Lung (tissue), 12 donors: Measurements from ENCODE around the gene COL6A2. TPM values are rescaled to one million over a fixed set of nuclear protein-coding genes. Genes with fewer than 3 reads are reported as not detected.
A peak's percentile ranks its signal among the peaks of the same experiment; 100 is the strongest.

Source experiments
- ATAC-seq: fragments of 200-7000 bp; cut with Tn5 transposase; one replicate; pipeline ENCODE4 v1.9.1; 2020; ENCODE audit warnings: moderate number of reproducible peaks; ENCODE audit not compliant: insufficient read depth, low FRiP score
- DNase-seq, 3 donors: peaks; one replicate each; pipeline ENCODE4 v3.0.0-alpha.2; 2013 to 2017
- H3K27ac ChIP-seq, 2 donors: one replicate each; pipeline ENCODE4 v1.5.1; 2013; ENCODE audit warnings: mild to moderate bottlenecking in 2 of 2, moderate library complexity in 2 of 2, control low read depth in 1 of 2, inconsistent platforms in 1 of 2, low read depth in 1 of 2, low read length in 1 of 2
- H3K27me3 ChIP-seq, 3 donors: one replicate each; pipeline ENCODE4 v1.5.1; 2013; ENCODE audit warnings: low read length in 2 of 3; ENCODE audit not compliant: control insufficient read depth in 3 of 3, insufficient read depth in 3 of 3
- H3K36me3 ChIP-seq, 4 donors: one replicate each; pipeline ENCODE4 v1.5.1; 2013; ENCODE audit warnings: low read length in 4 of 4, mild to moderate bottlenecking in 1 of 4, moderate library complexity in 1 of 4; ENCODE audit not compliant: control insufficient read depth in 4 of 4, insufficient read depth in 4 of 4
- H3K4me1 ChIP-seq, 5 donors: one replicate each; pipeline ENCODE4 v1.5.1; 2013; ENCODE audit warnings: low read length in 5 of 5, mild to moderate bottlenecking in 2 of 5, moderate library complexity in 1 of 5; ENCODE audit not compliant: control insufficient read depth in 5 of 5, insufficient read depth in 5 of 5
- H3K4me3 ChIP-seq: one replicate; pipeline ENCODE4 v1.5.1; 2013; ENCODE audit warnings: mild to moderate bottlenecking, control low read depth, moderate library complexity
- H3K9ac ChIP-seq, 2 donors: one replicate each; pipeline ENCODE4 v1.5.1; 2013; ENCODE audit warnings: low read length in 2 of 2, control low read depth in 1 of 2; ENCODE audit not compliant: insufficient read depth in 1 of 2
- H3K9me3 ChIP-seq, 4 donors: one replicate each; pipeline ENCODE4 v1.5.1; 2013; ENCODE audit warnings: low read length in 3 of 4, mild to moderate bottlenecking in 1 of 4, moderate library complexity in 1 of 4; ENCODE audit not compliant: control insufficient read depth in 4 of 4, insufficient read depth in 3 of 4
- CTCF ChIP-seq: IDR thresholded peaks from 2 replicates; pipeline ENCODE4 v1.5.1; 2012; ENCODE audit warnings: mild to moderate bottlenecking; ENCODE audit errors: control extremely low read depth, extremely low read depth
- WGBS, 2 donors: extraction: QIAGEN DNeasy Blood & Tissue Kit; methylation state at CpG; one replicate each; pipeline ENCODE4 v1.1.7; 2013; 5-methylcytosine and 5-hydroxymethylcytosine counted together
- polyA plus RNA-seq, 2 donors: library from polyadenylated mRNA; stranded (reverse); fragments of 200-250 nt; gene quantifications; one replicate each; pipeline ENCODE4 v1.2.1, GENCODE V29; 2013
- total RNA-seq, 2 donors: library from RNA; depleted of rRNA in 1 of 2; stranded (reverse); fragments of >200 nt in 1 of 2; gene quantifications; one replicate each; pipeline ENCODE4 v1.2.1, GENCODE V29; 2014 to 2021
- donor health status: control.
- donor health status: control.
- donor health status: Bipolar disorder and iron deficiency.
- donor health status: healthy.
- donor health status: DM: yes; HTN: yes; CAD: no.

COL6A2 gene
- total and polyA plus RNA-seq, 4 donors = 192 to 466 (median 292) TPM

- H3K27ac ChIP-seq = no peak overlapping the region
- 92 to 93% methylated on average over 12 of the region's 12 CpGs for WGBS, 2 donors
- ATAC-seq = no peak
- H3K4me3 ChIP-seq = no peak overlapping the region
- no peak for TF ChIP-seq CTCF
- H3K4me1 ChIP-seq = peaks cover 0 to 12% (median 6%) of the 10 kb centered on the region in 5 donors
- peak in 1 of 3 donors; percentile 9 for DNase-seq
- peaks cover 0 to 8% (median 1%) of the 10 kb centered on the region in 4 donors for H3K36me3 ChIP-seq
- no peak overlapping the region for H3K9ac ChIP-seq
- H3K27me3 ChIP-seq = peaks cover 0 to 12% (median 0%) of the 10 kb centered on the region in 3 donors
- H3K9me3 ChIP-seq = peaks cover 0 to 1% (median 0%) of the 10 kb centered on the region in 4 donors
These were observed 59.6 kb downstream of the COL6A2 start for GRCh38 chr21:46157396-46157986.

DNA sequence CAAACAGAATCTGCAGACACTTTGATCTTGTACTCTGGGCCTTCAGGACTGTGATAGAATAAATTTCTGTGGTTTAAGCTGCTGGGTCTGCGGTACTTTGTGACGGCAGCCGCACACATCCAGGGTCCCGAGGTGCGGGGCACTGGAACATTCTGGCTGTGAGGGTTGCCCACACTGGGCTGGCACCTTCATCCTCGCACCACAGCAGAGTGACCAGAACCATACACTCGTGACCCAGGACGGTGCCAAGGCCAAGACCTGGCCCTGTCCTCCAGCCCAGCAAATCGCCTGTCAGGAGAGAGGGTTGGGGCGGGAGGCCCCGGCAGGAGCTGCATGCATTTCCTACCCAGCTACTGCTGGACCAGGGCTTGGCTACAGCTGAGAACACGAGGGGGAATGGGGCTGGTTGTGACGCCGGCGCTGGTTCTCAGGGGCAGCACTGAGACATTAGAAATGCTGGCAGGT, 60.1 kb downstream of the COL6A2 start:
- peaks cover 0 to 8% (median 1%) of the 10 kb centered on the region in 4 donors for H3K36me3 ChIP-seq
- no peak overlapping the region for H3K4me3 ChIP-seq
- no peak for DNase-seq
- peaks cover 0 to 1% (median 0%) of the 10 kb centered on the region in 4 donors for H3K9me3 ChIP-seq
- no peak for ATAC-seq
- H3K4me1 ChIP-seq = peaks cover 0 to 9% (median 6%) of the 10 kb centered on the region in 5 donors
- TF ChIP-seq CTCF = no peak
- no peak overlapping the region for H3K27ac ChIP-seq
- WGBS, 2 donors = 92 to 93% methylated on average over 15 of the region's 15 CpGs
- H3K27me3 ChIP-seq = peaks cover 0 to 15% (median 0%) of the 10 kb centered on the region in 3 donors
- no peak overlapping the region for H3K9ac ChIP-seq

DNA sequence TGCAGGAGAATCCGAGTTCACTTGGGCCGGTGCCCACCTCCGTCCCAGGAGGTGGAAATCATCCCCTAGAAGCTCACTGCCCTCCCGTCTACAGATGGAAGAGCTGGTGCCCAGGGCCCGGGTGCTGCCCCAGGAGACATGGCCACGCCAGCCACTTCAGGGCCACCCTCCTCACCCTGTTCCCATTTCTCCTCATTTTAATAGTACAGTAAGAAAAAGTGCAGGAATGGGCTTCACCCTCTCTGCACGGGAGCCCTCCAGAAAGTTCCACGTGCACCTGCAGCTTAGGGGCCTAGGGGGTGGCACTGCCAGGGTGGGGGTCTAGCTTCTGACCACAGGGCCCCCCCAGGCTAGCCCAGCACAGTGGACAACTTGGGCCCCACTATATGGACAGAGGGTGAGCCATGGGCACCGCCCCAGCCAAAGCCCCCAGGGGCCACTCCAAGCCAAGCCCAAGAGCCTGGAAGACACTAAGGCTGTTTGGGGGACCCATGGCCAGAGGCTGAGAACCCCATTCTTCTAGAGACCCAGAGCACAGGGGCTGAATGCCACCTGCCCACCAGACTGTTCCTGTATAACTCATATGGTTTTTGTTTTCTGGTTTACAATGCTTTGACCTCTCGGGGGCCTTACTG, 60.9 kb downstream of the COL6A2 start:
- WGBS, 2 donors = 94 to 97% methylated on average over 10 of the region's 10 CpGs
- peak in 1 of 3 donors; percentile 4 for DNase-seq

More for the DNA sequence above, 60.9 kb downstream of the COL6A2 start:
- no peak for TF ChIP-seq CTCF
- H3K9ac ChIP-seq = no peak overlapping the region
- H3K4me1 ChIP-seq = peaks cover 0 to 3% (median under 1%) of the 10 kb centered on the region in 5 donors
- H3K36me3 ChIP-seq = peaks cover 0 to 8% (median 3%) of the 10 kb centered on the region in 4 donors
- no peak for ATAC-seq
- H3K9me3 ChIP-seq = peaks cover 0 to 1% (median 0%) of the 10 kb centered on the region in 4 donors
- H3K27me3 ChIP-seq = peaks cover 0 to 20% (median 0%) of the 10 kb centered on the region in 3 donors
- H3K4me3 ChIP-seq = no peak overlapping the region
- H3K27ac ChIP-seq = no peak overlapping the region
